ENCODE results near the gene OAS2. TPM values are rescaled to one million over a fixed set of nuclear protein-coding genes. Genes with fewer than 3 reads are reported as not detected.
A peak's percentile ranks its signal among the peaks of the same experiment; 100 is the strongest.

OAS2 gene
- total and polyA plus RNA-seq, 2 donors (not counting 1 experiment from before 2014, with no cell fraction given), result 31.6 to 59.3 TPM

- ATAC-seq (ENCODE audit: low read depth) (no peak), DNase-seq (no peak)
- H3K27ac Mint-ChIP-seq, result no peak overlapping the region
- peak overlapping the region in 4 of 5 experiments; percentile 10 to 71 (median 45) for H3K4me3 ChIP-seq (ENCODE audit: control extremely low read depth in 1 of 5, extremely low read depth in 1 of 5, insufficient read depth in 1 of 5, low read depth in 2 of 5, low read length in 4 of 5)
- POLR2A ChIA-PET, result no interaction called here
- no peaks in the 10 kb centered on the region for H3K27me3 Mint-ChIP-seq
- CTCF ChIA-PET, result interaction anchor here (0.7 to 6.6 kb wide), 6 partner anchors 8 to 159 kb away, joined by 3 to 72 read pairs (median 4); no protein-coding TSS in a partner anchor
- peaks cover 47% of the 10 kb centered on the region for H3K4me1 Mint-ChIP-seq
- peaks cover 28% of the 10 kb centered on the region for H4K20me1 ChIP-seq (ENCODE audit: control insufficient read depth, insufficient read depth, low read length, poor library complexity, severe bottlenecking)
- intact Hi-C loops (cut with micrococcal nuclease), result no loop called here
- H3K9ac ChIP-seq (ENCODE audit: low read length), result no peak overlapping the region
- H3K79me2 ChIP-seq (ENCODE audit: control insufficient read depth, insufficient read depth, low read length), result peaks cover 98% of the 10 kb centered on the region
- H3K9me3 ChIP-seq (ENCODE audit: control extremely low read depth in 1 of 3, control insufficient read depth in 2 of 3, insufficient read depth in 1 of 3, low read length in 2 of 3), result no peaks in the 10 kb centered on the region
- TF ChIP-seq CTCF (IDR thresholded peaks at IDR 0.05), result no peak
- H3K9me3 Mint-ChIP-seq (ENCODE audit: insufficient read depth), result no peaks in the 10 kb centered on the region
- peaks cover 89 to 94% of the 10 kb centered on the region in 2 donors for H3K4me1 ChIP-seq (ENCODE audit: control insufficient read depth in 2 of 2, insufficient read depth in 2 of 2, low read length in 2 of 2)
- H3K4me3 Mint-ChIP-seq, result no peak overlapping the region
- H3K4me2 ChIP-seq (replicated peaks; ENCODE audit: low read depth, low read length, poor library complexity, severe bottlenecking), result peak overlapping the region; percentile 90
- H2AFZ ChIP-seq (ENCODE audit: insufficient read depth, low read depth, low read length, poor library complexity, severe bottlenecking), result no peak overlapping the region
- 76% methylated on average over 8 of the region's 8 CpGs for WGBS (ENCODE audit: insufficient coverage)
- H3K36me3 ChIP-seq (replicated peaks in 1 of 2; ENCODE audit: control extremely low read depth in 1 of 2, control insufficient read depth in 1 of 2, extremely low read depth in 1 of 2, insufficient read depth in 2 of 2, low read length in 1 of 2), result peaks cover 1 to 7% of the 10 kb centered on the region in 2 experiments
- peak overlapping the region in 1 of 2 donors; percentile 84 for H3K27ac ChIP-seq (ENCODE audit: low read length in 2 of 2)
- no peaks in the 10 kb centered on the region for H3K27me3 ChIP-seq (replicated peaks in 1 of 4; ENCODE audit: control extremely low read depth in 1 of 4, control insufficient read depth in 3 of 4, insufficient read depth in 4 of 4, low read length in 3 of 4)
Measured at GRCh38 chr12:113059071-113059595, 80.8 kb downstream of the OAS2 start.

GRCh38 chr12:113060336-113060960 lies 82.1 kb downstream of the OAS2 start:
- Mint-ChIP-seq H3K27ac (no peak overlapping the region), H3K4me3 (no peak overlapping the region), H3K4me1 (peaks cover 48% of the 10 kb centered on the region), H3K9me3 (ENCODE audit: insufficient read depth) (no peaks in the 10 kb centered on the region), H3K27me3 (no peaks in the 10 kb centered on the region)
- WGBS (ENCODE audit: insufficient coverage), result 78% methylated on average over 5 of the region's 7 CpGs
- H4K20me1 ChIP-seq (ENCODE audit: control insufficient read depth, insufficient read depth, low read length, poor library complexity, severe bottlenecking), result peaks cover 41% of the 10 kb centered on the region
- no peak overlapping the region for H3K4me3 ChIP-seq (ENCODE audit: control extremely low read depth in 1 of 5, extremely low read depth in 1 of 5, insufficient read depth in 1 of 5, low read depth in 2 of 5, low read length in 4 of 5)
- intact Hi-C loops (cut with micrococcal nuclease), result no loop called here
- H2AFZ ChIP-seq (ENCODE audit: insufficient read depth, low read depth, low read length, poor library complexity, severe bottlenecking), result no peak overlapping the region
- peaks cover 89 to 94% of the 10 kb centered on the region in 2 donors for H3K4me1 ChIP-seq (ENCODE audit: control insufficient read depth in 2 of 2, insufficient read depth in 2 of 2, low read length in 2 of 2)
- TF ChIP-seq CTCF (IDR thresholded peaks at IDR 0.05) (no peak), EZH2 (IDR thresholded peaks at IDR 0.05; ENCODE audit: borderline replicate concordance, insufficient read depth, low read depth, low read length, poor library complexity, severe bottlenecking) (no peak)
- H3K4me2 ChIP-seq (replicated peaks; ENCODE audit: low read depth, low read length, poor library complexity, severe bottlenecking), result peak overlapping the region; percentile 90
- peaks cover 98% of the 10 kb centered on the region for H3K79me2 ChIP-seq (ENCODE audit: control insufficient read depth, insufficient read depth, low read length)
- H3K9me3 ChIP-seq (ENCODE audit: control extremely low read depth in 1 of 3, control insufficient read depth in 2 of 3, insufficient read depth in 1 of 3, low read length in 2 of 3), result no peaks in the 10 kb centered on the region
- no peak overlapping the region for H3K9ac ChIP-seq (ENCODE audit: low read length)
- H3K27me3 ChIP-seq (replicated peaks in 1 of 4; ENCODE audit: control extremely low read depth in 1 of 4, control insufficient read depth in 3 of 4, insufficient read depth in 4 of 4, low read length in 3 of 4), result no peaks in the 10 kb centered on the region
- DNase-seq (peak; percentile 35), ATAC-seq (ENCODE audit: low read depth) (no peak)
- peak overlapping the region; percentile 8 to 84 for H3K27ac ChIP-seq (ENCODE audit: low read length in 2 of 2)
- POLR2A ChIA-PET, result no interaction called here
- H3K36me3 ChIP-seq (replicated peaks in 1 of 2; ENCODE audit: control extremely low read depth in 1 of 2, control insufficient read depth in 1 of 2, extremely low read depth in 1 of 2, insufficient read depth in 2 of 2, low read length in 1 of 2), result peaks cover 1 to 7% of the 10 kb centered on the region in 2 experiments
- CTCF ChIA-PET, result interaction anchor here (0.6 to 6.6 kb wide), 4 partner anchors 10 to 39 kb away, joined by 3 to 72 read pairs (median 26); no protein-coding TSS in a partner anchor
